ENCODE data around the gene DLG5. TPM values are rescaled to one million over a fixed set of nuclear protein-coding genes. Genes with fewer than 3 reads are reported as not detected.

The DLG5 gene
- total RNA-seq, 1 donor from 2014 or later: 45.3 TPM

- TF ChIP-seq CTCF (IDR thresholded peaks at IDR 0.05; ENCODE audit: insufficient read depth, low read length, severe bottlenecking): peak; percentile 92
- peaks cover 23% of the 10 kb centered on the region for H3K36me3 ChIP-seq (ENCODE audit: control insufficient read depth, insufficient read depth, low read length)
- DNase-seq (ENCODE audit: low read depth): peak; percentile 54
- no peak for FAIRE-seq
- no peak overlapping the region for H3K4me3 ChIP-seq (ENCODE audit: low read depth, low read length)
- H3K27me3 ChIP-seq (ENCODE audit: control insufficient read depth, insufficient read depth, low read length): no peaks in the 10 kb centered on the region
Observed at GRCh38 chr10:77846718-77847311, 79.7 kb downstream of the DLG5 start.

DNA sequence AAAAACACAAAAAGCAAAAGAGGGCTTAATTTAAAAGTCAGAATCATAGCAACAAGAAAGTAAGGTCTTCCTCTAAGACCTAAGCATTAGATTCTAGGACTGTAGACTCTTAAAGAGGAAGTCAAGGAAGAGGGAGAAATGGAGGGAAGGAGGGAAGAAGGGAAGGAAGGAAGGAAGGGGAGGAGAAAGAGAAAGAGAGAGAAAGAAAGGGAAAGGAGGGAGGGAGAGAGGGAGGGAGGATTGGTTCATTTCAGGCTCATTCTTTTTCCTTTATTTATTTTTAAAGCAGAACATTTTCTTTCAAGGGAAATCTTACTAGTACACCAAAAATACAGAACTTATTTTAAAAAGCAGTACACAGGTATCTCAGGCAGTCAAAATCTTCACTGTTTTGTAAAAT, 81.1 kb downstream of the DLG5 start:
- Histone ChIP-seq H3K36me3 (ENCODE audit: control insufficient read depth, insufficient read depth, low read length) (peaks cover 30% of the 10 kb centered on the region), H3K4me3 (ENCODE audit: low read depth, low read length) (no peak overlapping the region), H3K27me3 (ENCODE audit: control insufficient read depth, insufficient read depth, low read length) (no peaks in the 10 kb centered on the region)
- FAIRE-seq (no peak), DNase-seq (ENCODE audit: low read depth) (no peak)
- TF ChIP-seq CTCF (IDR thresholded peaks at IDR 0.05; ENCODE audit: insufficient read depth, low read length, severe bottlenecking): no peak

DNA sequence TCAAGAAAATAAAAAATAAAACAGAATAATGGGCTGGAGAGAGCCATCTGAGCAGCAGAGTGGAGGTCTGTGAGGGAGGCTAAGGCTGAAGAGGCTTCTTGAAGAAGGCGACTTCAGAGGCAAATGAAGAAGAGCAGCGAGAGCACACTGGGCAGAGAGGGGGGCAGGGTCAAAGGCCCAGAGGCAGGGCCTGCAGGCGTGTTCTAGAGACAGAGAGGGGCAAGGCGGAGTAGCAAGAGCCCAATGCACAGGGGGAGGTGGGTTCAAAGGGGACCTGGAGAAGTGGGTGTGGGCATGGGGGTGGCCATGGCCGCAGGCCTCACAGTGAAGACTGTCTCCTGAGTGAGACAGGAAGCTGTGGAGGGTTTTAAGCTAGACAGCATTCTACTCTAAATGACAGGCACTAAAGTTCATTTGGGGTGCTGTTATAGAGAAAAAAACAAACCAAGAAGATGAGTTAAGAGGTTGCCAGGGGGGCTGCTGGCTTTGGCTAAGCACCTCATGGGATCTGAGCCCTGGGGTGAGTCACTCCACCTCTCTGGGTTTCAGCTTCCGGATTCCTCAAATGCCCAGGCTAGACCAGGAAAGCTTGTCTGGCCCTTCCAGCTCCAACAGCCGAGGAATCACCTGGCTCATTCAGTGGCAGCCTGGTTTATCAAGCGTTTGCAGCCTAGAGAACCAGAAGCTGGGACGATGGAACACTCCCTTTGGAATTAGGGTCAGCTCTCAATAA, 81.7 kb downstream of the DLG5 start:
- DNase-seq (ENCODE audit: low read depth) (peak; percentile 89), FAIRE-seq (no peak)
- Histone ChIP-seq H3K4me3 (ENCODE audit: low read depth, low read length) (no peak overlapping the region), H3K36me3 (ENCODE audit: control insufficient read depth, insufficient read depth, low read length) (peaks cover 30% of the 10 kb centered on the region), H3K27me3 (ENCODE audit: control insufficient read depth, insufficient read depth, low read length) (no peaks in the 10 kb centered on the region)
- no peak for TF ChIP-seq CTCF (IDR thresholded peaks at IDR 0.05; ENCODE audit: insufficient read depth, low read length, severe bottlenecking)

DNA sequence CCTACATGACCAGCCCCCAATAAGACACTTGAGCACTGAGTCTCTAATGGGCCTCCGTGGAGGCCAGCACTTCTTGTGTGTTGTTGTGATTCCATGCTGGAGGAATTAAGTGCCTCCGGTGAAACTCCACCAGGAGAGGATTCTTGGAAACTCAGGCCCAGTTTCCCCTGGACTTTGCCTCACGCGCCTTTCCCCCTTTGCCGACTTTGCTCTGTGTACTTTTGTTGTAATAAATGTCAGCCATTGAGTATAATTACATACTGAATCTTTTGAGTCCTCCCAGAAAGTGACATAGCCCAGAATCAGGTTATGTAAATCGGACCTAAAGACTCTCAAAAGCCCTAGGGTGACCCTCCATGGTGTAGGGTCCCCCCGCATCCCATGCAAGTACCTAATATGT, 82.4 kb downstream of the DLG5 start:
- FAIRE-seq: no peak
- no peak for TF ChIP-seq CTCF (IDR thresholded peaks at IDR 0.05; ENCODE audit: insufficient read depth, low read length, severe bottlenecking)
- Histone ChIP-seq H3K36me3 (ENCODE audit: control insufficient read depth, insufficient read depth, low read length) (peaks cover 26% of the 10 kb centered on the region), H3K4me3 (ENCODE audit: low read depth, low read length) (no peak overlapping the region), H3K27me3 (ENCODE audit: control insufficient read depth, insufficient read depth, low read length) (no peaks in the 10 kb centered on the region)
- no peak for DNase-seq (ENCODE audit: low read depth)

DNA sequence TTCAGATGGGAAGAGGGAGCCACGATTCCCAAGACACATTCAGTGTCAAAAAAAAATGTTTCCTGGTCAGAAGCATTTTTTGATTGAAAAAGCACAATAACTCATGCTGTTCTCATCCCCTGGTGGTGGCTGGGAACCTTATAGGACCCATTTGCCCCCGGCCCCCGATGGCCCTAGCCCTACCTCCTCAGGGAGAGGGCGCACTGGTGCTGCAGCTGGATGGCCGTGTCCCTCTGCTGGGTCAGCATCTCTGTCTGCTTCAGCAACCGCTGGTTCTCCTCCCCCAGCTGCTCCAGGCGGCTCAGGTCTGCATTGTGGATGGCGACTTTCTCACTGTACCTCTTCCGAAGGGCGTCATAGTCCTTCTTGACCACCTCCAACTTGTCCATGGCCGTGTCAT, 83.3 kb downstream of the DLG5 start:
- no peak for TF ChIP-seq CTCF (IDR thresholded peaks at IDR 0.05; ENCODE audit: insufficient read depth, low read length, severe bottlenecking)

More for the DNA sequence above, 83.3 kb downstream of the DLG5 start:
- DNase-seq (ENCODE audit: low read depth): no peak
- H3K27me3 ChIP-seq (ENCODE audit: control insufficient read depth, insufficient read depth, low read length): no peaks in the 10 kb centered on the region
- no peak for FAIRE-seq
- H3K36me3 ChIP-seq (ENCODE audit: control insufficient read depth, insufficient read depth, low read length): peaks cover 26% of the 10 kb centered on the region
- H3K4me3 ChIP-seq (ENCODE audit: low read depth, low read length): no peak overlapping the region
